OCI-LY1 (cell line): ENCODE measurements around the gene DOK7.

Experiments used
- H2AFZ ChIP-seq: fragments of 200-600 bp; sonication (generic), shearing (Covaris generic); 2 replicates; pipeline ENCODE4 v1.6.0; 2014; ENCODE audit warnings: antibody characterized with exemption, mild to moderate bottlenecking, low read length
- H3F3A ChIP-seq: fragments of 200-600 bp; sonication (generic), shearing (Covaris generic); 2 replicates; pipeline ENCODE4 v1.6.0; 2014; ENCODE audit warnings: mild to moderate bottlenecking, antibody characterized with exemption, low read length, moderate library complexity; ENCODE audit not compliant: insufficient read depth
- H3K27ac ChIP-seq: fragments of 200-600 bp; sonication (generic); 2 replicates; pipeline ENCODE4 v1.5.1; 2014; ENCODE audit warnings: low read length, mixed run types, mild to moderate bottlenecking, low read depth; ENCODE audit not compliant: poor library complexity, severe bottlenecking
- H3K27me3 ChIP-seq: fragments of 200-600 bp; sonication (generic); 2 replicates; pipeline ENCODE4 v1.6.0; 2014; ENCODE audit warnings: antibody characterized with exemption, mild to moderate bottlenecking, low read length, moderate library complexity; ENCODE audit not compliant: insufficient read depth
- H3K36me3 ChIP-seq: fragments of 200-600 bp; sonication (generic); 2 replicates; pipeline ENCODE4 v1.6.1; 2014; ENCODE audit warnings: mild to moderate bottlenecking, antibody characterized with exemption, low read length, moderate library complexity, mixed read lengths; ENCODE audit not compliant: insufficient read depth
- H3K4me1 ChIP-seq: fragments of 200-600 bp; sonication (generic); 2 replicates; pipeline ENCODE4 v1.5.1; 2014; ENCODE audit warnings: mild to moderate bottlenecking, low read length, moderate library complexity; ENCODE audit not compliant: insufficient read depth, severe bottlenecking
- H3K4me2 ChIP-seq: fragments of 200-600 bp; sonication (generic), shearing (Covaris generic); 2 replicates; pipeline ENCODE4 v1.6.1; 2014; ENCODE audit warnings: low read length
- H3K4me3 ChIP-seq: fragments of 200-600 bp; sonication (generic); 2 replicates; pipeline ENCODE4 v1.5.1; 2014; ENCODE audit warnings: low read length, low read depth, mild to moderate bottlenecking, mixed read lengths; ENCODE audit not compliant: poor library complexity, severe bottlenecking
- H3K79me2 ChIP-seq: fragments of 200-600 bp; shearing (Covaris generic); 2 replicates; pipeline ENCODE4 v1.6.1; 2016; ENCODE audit warnings: mixed run types, low read length, mixed read lengths; ENCODE audit not compliant: insufficient read depth
- H3K9ac ChIP-seq: fragments of 200-600 bp; sonication (generic), shearing (Covaris generic); 2 replicates; pipeline ENCODE4 v1.6.1; 2014; ENCODE audit warnings: mild to moderate bottlenecking, low read length, mixed read lengths
- H3K9me2 ChIP-seq: fragments of 200-600 bp; sonication (generic), shearing (Covaris generic); 2 replicates; pipeline ENCODE4 v1.6.1; 2014; ENCODE audit warnings: low read depth, mild to moderate bottlenecking, low read length, mixed read lengths
- H3K9me3 ChIP-seq: fragments of 200-600 bp; shearing (Covaris generic); 2 replicates; pipeline ENCODE4 v1.6.1; 2014; ENCODE audit warnings: low read length, mixed read lengths
- H4K20me1 ChIP-seq: fragments of 200-600 bp; sonication (generic), shearing (Covaris generic); 2 replicates; pipeline ENCODE4 v1.6.0; 2016; ENCODE audit warnings: mild to moderate bottlenecking, low read length; ENCODE audit not compliant: insufficient read depth
- CTCF ChIP-seq: fragments of 200-600 bp; sonication (generic), shearing (Covaris generic); IDR thresholded peaks from 2 replicates; pipeline ENCODE4 v1.5.1; 2017; ENCODE audit warnings: mild to moderate bottlenecking, antibody characterized with exemption, low read length, moderate library complexity, mixed read lengths
- EZH2 ChIP-seq: fragments of 200-600 bp; sonication (generic), shearing (Covaris generic); IDR thresholded peaks from 2 replicates; pipeline ENCODE4 v1.8.0; 2017; ENCODE audit warnings: borderline replicate concordance, mixed run types, mild to moderate bottlenecking, antibody characterized with exemption, low read length, moderate library complexity, mixed read lengths

DOK7 gene

DNA sequence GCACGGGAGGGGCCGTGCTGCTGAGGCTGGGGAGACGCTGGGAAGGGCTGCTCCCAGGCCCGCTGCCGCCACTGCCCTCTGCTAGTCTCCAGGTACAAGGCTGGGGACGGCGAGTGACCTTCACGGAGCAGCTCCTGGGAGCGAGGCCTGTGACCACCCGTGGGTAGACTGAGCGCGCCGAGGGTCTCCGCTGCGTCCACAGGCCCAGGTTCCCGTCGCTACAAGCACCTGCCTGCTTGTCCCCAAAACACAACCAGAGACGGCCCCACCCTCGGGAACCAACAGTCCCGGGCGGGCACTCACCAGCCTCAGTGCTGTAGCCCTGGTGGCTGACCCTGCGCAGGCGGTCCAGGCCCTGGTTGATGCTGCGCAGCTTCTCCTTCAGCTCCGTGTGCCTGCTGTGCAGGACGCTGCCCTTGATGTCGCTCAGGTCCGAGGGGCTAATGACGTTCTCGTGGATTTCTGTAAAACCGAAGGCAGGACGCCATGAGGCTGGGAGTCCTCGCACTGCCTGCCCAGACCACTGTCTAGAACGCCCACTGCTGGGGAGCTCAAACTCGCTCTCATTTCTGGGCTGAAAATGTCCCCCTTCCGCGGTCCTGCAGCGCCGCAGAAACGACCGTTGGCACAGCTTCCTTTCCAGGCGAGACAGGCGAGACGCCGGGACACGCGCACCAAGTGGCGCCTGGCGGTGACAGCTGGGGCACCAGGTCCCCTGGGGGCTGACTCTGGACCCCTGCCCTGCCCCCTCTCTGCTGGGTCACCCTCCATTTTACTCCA is 54.8 kb downstream of the DOK7 start:
- TF ChIP-seq EZH2 (no peak), CTCF (no peak)
- no peaks in the 10 kb centered on the region for H3K9me2 ChIP-seq
- H3K4me2 ChIP-seq, result no peak overlapping the region
- no peaks in the 10 kb centered on the region for H3K27me3 ChIP-seq
- no peaks in the 10 kb centered on the region for H3K4me1 ChIP-seq
- no peaks in the 10 kb centered on the region for H4K20me1 ChIP-seq
- 0 out of 2 replicates have a peak, but pooled peaks cover 3% of the 10 kb centered on the region for H3K36me3 ChIP-seq
- H3F3A ChIP-seq, result no peaks in the 10 kb centered on the region
- no peak overlapping the region for H3K9ac ChIP-seq
- H3K4me3 ChIP-seq, result no peak overlapping the region
- H3K27ac ChIP-seq, result no peak overlapping the region
- H3K9me3 ChIP-seq, result no peaks in the 10 kb centered on the region
- no peaks in the 10 kb centered on the region for H3K79me2 ChIP-seq
- H2AFZ ChIP-seq, result no peak overlapping the region

GRCh38 chr4:3518511-3518880 is 55.4 kb downstream of the DOK7 start:
- no peak overlapping the region for H3K4me2 ChIP-seq
- TF ChIP-seq EZH2 (no peak), CTCF (no peak)
- H3K36me3 ChIP-seq, result 0 out of 2 replicates have a peak, but pooled peaks cover 3% of the 10 kb centered on the region

DNA sequence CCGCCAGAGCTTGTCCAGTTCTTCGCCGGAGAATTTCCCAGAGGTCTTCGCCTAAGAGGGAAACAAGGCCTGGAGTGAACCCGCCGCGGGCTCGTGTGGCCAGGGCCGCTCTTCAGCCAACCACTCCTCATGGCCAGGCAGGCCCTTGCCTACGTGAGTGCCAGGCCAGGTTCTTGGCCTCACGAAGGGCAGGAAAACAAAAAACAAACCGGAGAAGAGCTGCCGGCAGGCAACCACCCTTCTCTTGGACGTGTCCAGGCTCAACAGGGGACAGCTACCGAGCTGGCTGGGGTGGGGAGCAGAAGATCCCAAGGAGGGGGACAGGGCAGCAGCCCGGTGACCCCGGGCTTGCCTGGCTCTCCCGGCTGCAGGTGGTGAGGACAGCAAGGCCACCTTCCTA is 55.8 kb downstream of the DOK7 start:
- no peak for TF ChIP-seq CTCF
- no peak for TF ChIP-seq EZH2
- Histone ChIP-seq H3K4me3 (no peak overlapping the region), H3K9me3 (no peaks in the 10 kb centered on the region), H4K20me1 (no peaks in the 10 kb centered on the region), H3K27ac (no peak overlapping the region), H3K27me3 (no peaks in the 10 kb centered on the region), H3K36me3 (0 out of 2 replicates have a peak, but pooled peaks cover 3% of the 10 kb centered on the region), H3K4me2 (no peak overlapping the region), H3K9ac (no peak overlapping the region), H3K4me1 (no peaks in the 10 kb centered on the region), H3K79me2 (no peaks in the 10 kb centered on the region), H3F3A (no peaks in the 10 kb centered on the region), H2AFZ (no peak overlapping the region), H3K9me2 (no peaks in the 10 kb centered on the region)

More at GRCh38 chr4:3518511-3518880, 55.4 kb downstream of the DOK7 start:
- Histone ChIP-seq H3K27ac (no peak overlapping the region), H3K9ac (no peak overlapping the region), H2AFZ (no peak overlapping the region), H4K20me1 (no peaks in the 10 kb centered on the region), H3K27me3 (no peaks in the 10 kb centered on the region), H3K4me1 (no peaks in the 10 kb centered on the region), H3K9me3 (no peaks in the 10 kb centered on the region), H3K79me2 (no peaks in the 10 kb centered on the region), H3K4me3 (no peak overlapping the region), H3F3A (no peaks in the 10 kb centered on the region), H3K9me2 (no peaks in the 10 kb centered on the region)
